HG02981 (cell line): ENCODE results near the gene TLX1.

ENCODE experiments used
- ATAC-seq: cut with Tn5 transposase; IDR thresholded peaks from one replicate; pipeline ENCODE4 v1.9.1; 2021; ENCODE audit warnings: mild to moderate bottlenecking, moderate library complexity; ENCODE audit not compliant: unreplicated experiment

Gene TLX1

GRCh38 chr10:101130984-101131961, at the start of gene TLX1:
TLX1 (plus strand) TSS chr10:101131300; CDS start chr10:101131542, 242 bp downstream.
- no peak for ATAC-seq

DNA sequence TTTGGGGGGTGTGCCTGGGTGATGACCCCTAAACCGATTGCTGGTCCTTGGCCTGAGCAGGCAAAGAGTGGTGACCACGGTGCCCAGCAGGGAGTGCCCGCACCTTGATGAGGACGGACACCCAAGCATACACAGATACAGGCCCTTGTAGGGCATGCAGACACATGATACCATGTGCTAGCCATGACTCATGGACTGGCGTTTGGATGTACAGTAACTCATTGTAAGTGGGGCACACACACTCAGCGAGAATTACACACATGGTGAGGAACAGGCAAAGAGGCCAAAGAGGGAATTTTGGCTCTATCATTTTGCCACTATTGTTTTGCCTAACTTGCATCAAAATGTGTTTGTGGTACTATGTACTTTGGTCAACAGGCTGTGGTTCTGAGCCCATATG, 45.3 kb upstream of the TLX1 start:
- ATAC-seq, result no peak

DNA sequence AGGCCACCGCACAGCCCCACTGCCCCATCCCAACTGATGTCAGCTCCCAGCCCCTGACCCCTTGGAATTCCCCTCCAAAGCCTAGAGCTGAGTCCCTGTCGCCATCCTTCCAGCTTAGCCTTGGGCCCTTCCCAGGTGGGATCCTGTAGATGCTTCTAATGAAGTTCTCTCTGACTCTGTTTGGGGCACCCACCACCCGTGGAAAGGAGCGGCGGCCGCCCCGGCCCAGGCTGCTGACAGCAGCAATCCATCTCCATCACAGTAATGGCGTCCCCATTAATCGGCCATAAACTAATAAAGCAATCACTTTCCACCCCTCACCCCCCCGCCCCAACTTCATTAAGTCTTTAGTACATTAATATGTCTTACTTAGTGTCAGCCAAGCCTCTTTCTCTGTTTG, 43.7 kb upstream of the TLX1 start:
- ATAC-seq, result no peak

DNA sequence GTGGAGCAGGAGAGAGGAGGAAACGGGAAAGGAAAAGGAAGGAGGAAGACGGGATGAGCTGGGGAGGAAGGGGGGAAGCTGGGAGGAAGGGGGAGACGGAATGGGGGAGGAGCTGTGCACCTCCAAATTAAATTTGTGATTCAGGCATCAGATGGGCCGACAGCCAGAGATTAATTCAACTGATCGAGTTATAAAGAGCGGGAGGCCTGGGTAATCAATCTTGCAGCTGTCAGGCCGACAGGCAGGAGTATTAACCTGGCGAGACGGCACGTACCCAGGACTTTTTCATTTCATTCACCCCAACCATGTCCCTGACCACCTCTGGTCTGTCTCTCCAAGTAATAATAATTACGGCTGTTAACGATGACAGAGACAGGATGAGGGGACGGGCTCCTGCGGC, 43.1 kb upstream of the TLX1 start:
- no peak for ATAC-seq

GRCh38 chr10:101089520-101090299, 41.4 kb upstream of the TLX1 start:
- no peak for ATAC-seq

- ATAC-seq, result no peak
These were observed 40.5 kb upstream of the TLX1 start for GRCh38 chr10:101090597-101090996.

DNA sequence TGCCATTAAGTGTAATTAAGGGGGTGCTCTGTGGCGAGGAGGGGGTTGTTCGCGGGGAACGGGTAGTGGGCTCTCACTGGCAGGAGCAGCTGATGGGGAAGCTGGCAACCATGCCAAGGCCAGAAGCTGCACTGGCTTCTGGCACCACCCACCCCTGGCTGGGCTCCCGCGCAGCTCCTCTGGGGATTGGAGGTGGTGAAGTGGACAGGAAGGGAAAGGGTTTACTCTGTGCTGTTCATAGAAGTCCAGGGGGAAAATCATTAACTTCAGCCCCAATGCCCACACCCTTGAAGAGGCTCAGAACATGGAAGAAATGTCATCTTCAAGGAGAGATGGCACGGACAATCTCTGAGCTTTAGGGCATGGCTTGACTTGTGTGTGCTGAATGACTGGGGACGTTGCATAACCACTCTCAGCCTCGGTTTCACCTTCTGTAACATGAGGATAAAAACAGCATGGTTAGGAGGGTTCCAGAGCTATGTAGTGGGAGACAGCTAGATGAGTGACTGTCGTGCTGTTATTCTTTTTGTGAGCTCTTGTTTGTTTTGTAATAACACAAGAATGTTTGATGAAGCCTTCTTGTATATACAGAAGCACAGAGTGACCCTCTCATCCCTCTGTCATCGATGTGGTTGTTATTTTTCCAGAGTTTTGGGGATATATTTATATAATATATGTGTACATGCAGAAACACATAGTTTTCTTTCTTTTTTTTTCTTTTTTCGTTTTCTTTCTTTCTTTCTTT, 39.4 kb upstream of the TLX1 start:
- no peak for ATAC-seq

- ATAC-seq, result no peak
These were observed 38.2 kb upstream of the TLX1 start for GRCh38 chr10:101092881-101093354.

- no peak for ATAC-seq
These were observed 36.8 kb upstream of the TLX1 start for GRCh38 chr10:101094121-101094879.

GRCh38 chr10:101095004-101095403, 36.1 kb upstream of the TLX1 start:
- no peak for ATAC-seq

DNA sequence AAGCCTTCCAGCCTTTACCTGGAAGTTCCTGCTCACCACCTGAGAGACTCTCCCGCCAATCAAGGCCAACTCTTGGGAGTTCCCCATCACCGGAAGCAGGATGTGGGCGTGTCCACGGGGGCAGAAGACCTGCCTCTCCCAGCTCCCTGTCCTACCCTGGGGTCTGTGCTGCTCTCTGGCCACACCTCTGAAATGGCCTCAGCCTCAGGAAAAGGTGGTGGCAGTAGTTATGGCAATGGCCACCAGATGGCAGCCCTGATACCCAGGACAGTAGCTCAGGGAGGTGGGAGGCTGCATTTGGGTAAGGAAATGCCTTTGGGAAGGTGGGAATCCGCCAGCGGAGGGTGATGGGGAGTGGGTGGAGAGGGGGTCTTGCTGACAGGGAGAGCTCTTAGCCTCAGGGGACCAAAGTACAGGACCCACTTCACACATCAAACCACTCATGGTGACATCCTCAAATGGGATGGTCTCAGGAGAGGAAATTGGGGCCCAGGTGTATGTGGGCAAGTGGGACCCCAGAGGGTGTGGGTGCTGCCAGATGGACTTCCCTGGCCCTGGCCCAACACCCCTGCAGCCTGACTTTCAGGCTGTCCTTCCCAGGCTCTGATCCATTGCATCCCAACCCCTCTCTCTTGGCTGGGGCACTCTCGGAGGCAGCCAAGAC, 35.4 kb upstream of the TLX1 start:
- peak; percentile 74 for ATAC-seq

DNA sequence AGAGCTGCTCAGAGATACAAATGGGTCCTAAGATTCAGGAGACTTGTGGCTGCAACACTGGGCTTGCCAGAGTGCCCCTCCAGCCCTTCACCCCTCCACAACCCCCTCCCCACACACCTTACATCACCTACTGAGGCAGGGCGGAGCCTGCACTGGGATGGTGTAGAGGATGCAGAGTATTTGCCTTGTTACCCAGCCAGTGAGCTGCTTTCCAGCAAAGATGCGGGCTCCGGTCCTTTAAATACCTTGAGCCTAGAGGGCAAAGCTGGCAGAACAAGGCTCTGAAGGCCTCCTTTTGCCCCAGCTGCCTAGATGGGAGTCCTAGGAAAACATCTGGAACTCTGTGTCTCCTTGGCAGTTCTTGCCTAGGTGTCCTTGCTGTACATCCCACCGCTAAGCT, 34.7 kb upstream of the TLX1 start:
- ATAC-seq, result no peak

DNA sequence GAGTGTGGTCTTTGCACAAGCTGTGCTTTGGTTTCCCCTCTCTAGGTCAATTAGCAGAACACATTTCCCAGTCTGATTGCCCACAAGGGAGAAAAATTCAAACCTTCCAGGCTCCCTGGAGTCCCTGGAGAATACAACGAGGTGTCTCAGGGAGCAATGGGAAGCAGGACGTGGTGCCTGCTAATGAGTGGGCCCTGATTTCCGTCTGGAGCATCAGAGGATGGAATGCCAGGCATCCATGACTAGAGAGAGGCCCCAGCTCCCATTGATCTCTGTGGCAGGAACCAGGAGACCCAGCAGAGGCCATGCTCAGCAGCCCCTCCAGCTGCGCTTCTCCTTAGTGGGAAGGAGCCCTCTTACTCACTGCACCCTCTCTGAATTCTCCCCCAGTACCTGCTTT, 33.2 kb upstream of the TLX1 start:
- no peak for ATAC-seq

- ATAC-seq, result no peak
These were observed 31.2 kb upstream of the TLX1 start for GRCh38 chr10:101099901-101100300.

GRCh38 chr10:101101372-101101881, 29.7 kb upstream of the TLX1 start:
- ATAC-seq, result no peak

GRCh38 chr10:101103430-101103829, 27.7 kb upstream of the TLX1 start:
- ATAC-seq, result no peak

GRCh38 chr10:101106351-101106750, 24.7 kb upstream of the TLX1 start:
- ATAC-seq, result no peak

DNA sequence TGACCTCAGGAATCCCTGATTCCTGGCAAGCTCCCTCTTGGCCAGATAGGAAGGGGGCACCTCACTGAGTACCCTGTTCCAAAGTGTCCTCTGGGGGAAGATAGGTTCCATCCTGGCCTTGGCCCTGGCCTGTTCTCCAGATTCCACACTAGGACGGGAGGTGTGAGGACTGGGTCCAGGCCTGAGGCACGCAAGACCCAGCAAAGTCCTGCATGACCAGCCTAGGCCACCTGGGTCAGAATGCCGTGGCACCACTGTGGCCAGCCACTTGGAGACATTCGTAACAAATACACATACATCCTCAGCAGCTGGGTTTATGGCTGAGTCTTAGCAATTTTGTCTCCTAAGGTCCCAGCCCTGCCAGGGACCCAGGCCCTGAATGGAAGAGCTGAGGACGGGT, 23.3 kb upstream of the TLX1 start:
- ATAC-seq, result no peak

GRCh38 chr10:101110856-101111523, 20.1 kb upstream of the TLX1 start:
- ATAC-seq, result no peak
